LNCAP (cell line): Measurements from ENCODE around the gene DCUN1D3.

ENCODE experiments used
- CTCF ChIP-seq: fragments of 450-650 bp; IDR thresholded peaks from 2 replicates; pipeline ENCODE4 v1.5.1; 2017; ENCODE audit warnings: mild to moderate bottlenecking

The DCUN1D3 gene

GRCh38 chr16:20865420-20866131 lies 34.6 kb downstream of the DCUN1D3 start:
- TF ChIP-seq CTCF, result no peak

GRCh38 chr16:20862162-20862960 lies 37.8 kb downstream of the DCUN1D3 start:
- TF ChIP-seq CTCF, result no peak

GRCh38 chr16:20860361-20860760 lies 39.8 kb downstream of the DCUN1D3 start:
- no peak for TF ChIP-seq CTCF

GRCh38 chr16:20859699-20860098 lies 40.5 kb downstream of the DCUN1D3 start:
- no peak for TF ChIP-seq CTCF

- no peak for TF ChIP-seq CTCF
Measured at GRCh38 chr16:20859229-20859628, 40.9 kb downstream of the DCUN1D3 start.

DNA sequence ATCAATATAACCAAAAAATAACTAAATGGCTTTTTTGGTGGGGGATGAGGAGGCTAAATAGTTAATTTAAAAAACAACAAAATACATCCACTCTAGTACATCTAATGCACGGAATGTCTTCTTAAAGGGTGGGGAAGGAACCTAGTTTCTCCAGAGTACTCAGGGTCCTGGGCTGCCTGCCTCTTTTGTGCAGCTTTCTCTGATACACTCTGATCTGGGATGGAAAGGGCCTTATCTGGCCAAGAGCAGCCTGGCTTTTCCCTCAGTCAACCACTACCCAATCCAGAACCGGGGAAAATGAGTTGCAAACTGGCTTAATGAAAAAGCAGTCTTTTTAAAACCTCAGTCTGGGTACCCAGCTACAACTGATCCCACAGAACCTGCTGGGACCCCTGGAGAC lies 42.9 kb downstream of the DCUN1D3 start:
- TF ChIP-seq CTCF, result no peak

DNA sequence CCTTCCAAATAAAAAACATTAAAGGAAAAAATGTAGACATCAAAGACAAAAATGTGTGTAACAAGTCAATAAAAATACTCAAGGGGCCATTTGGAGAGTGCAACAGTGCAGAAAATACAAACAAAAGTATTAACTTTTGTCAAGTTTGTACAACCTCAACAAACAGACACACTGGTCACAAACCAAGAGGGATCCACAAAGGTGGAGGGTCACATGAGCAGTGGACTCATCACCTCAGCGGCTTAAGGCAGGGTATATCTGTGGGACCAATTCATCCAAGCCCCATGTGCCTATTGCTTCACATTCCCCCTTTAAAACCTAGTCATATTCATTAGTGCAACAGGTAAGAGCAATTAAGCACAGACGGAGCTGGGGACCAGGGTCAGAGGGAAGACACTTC lies 45.2 kb downstream of the DCUN1D3 start:
- no peak for TF ChIP-seq CTCF
